GM19438 (cell line): Measurements from ENCODE around the gene VSIG8.

ENCODE experiments used
- ATAC-seq: cut with Tn5 transposase; IDR thresholded peaks from one replicate; pipeline ENCODE4 v1.9.1; 2021; ENCODE audit warnings: low read depth; ENCODE audit not compliant: unreplicated experiment

VSIG8 gene

DNA sequence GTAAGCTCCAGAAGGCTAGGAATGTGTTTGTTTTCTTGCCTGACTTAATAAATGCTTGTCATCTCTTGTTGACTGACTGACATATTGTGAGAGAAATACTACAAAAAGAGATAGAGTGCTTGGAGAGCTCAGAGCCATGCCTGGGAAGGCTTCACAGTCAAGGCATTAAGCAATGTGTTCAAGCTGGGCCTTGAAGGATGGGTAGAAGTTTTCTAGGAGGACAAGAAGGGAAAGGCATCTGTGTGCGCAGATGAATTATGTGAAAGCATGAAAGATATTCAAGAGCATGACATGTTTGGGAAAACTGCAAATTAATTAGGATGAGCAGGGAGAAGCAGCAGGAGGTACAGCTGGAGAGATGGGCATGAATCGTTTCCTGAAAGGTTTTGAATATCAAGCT is 30.1 kb downstream of the VSIG8 start:
- no peak for ATAC-seq

DNA sequence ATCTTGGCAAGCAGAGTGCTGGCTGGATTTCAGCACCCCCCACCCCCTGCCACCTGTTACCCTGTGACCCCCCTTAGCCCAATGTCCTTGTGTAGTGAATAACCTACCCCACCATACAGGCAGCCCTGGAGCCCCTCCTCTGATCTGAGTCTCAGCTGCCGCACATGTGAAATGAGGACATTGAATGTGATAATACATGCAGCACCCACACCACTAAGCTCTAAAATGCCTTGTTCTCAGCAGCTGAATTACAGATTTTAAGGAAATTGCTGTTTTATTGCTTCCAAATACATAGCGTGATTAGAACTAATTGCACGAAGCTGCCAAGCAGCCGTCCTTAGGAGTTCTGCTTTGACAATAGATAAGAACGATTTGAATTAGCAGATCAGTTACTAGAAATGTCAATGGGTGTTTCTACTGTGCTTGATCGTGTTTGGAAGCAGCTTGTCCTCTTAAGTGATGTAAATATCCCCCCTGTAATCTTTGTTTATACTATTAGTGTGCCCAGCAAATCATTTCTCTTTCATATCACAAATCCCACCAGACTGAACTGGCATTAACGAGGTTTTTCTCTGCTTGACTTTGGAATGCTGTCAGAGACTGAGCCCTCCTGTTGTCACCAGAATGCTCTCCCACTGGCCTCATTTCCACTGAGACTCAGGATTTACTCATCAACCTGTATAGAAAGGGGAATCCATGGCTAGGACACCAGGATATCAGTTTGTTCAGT is 30.9 kb downstream of the VSIG8 start:
- ATAC-seq, result no peak

DNA sequence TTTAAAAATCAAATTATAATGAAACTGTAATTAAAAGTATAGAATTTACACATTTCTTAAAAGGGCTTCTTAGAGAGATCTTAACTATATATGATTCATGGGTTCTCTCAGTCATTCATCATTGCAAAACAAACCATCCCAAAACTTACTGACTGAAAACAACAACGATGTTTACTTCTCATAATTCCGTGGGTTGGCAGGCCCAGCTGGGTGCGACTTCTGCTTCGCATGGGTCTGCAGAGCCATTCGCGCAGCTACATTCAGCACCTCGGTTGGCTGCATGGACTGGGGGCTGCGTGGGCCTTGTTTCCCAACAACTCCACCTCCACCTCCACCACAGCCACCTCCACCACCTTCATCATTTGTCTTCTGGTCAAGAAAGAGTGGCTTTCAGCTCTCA is 31.7 kb downstream of the VSIG8 start:
- ATAC-seq, result no peak

DNA sequence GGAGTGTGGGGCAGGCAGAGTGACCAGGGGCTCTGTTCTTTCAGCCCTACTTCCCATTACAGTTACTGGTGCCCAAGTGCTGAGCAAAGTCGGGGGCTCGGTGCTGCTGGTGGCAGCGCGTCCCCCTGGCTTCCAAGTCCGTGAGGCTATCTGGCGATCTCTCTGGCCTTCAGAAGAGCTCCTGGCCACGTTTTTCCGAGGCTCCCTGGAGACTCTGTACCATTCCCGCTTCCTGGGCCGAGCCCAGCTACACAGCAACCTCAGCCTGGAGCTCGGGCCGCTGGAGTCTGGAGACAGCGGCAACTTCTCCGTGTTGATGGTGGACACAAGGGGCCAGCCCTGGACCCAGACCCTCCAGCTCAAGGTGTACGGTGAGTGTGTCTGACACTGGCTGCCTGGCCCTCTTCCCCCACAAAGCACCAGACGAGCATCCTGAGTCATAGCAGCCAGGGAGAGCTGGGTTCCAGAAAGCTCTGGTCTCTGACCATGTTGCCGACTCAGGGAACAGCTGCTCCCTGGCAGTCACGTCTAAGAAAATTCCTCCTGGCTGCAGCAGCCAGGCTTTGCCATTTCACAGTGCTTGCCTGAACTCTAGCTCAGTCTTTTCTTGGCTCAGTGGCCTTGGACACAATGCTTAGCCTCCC is 32.5 kb downstream of the VSIG8 start:
- no peak for ATAC-seq

DNA sequence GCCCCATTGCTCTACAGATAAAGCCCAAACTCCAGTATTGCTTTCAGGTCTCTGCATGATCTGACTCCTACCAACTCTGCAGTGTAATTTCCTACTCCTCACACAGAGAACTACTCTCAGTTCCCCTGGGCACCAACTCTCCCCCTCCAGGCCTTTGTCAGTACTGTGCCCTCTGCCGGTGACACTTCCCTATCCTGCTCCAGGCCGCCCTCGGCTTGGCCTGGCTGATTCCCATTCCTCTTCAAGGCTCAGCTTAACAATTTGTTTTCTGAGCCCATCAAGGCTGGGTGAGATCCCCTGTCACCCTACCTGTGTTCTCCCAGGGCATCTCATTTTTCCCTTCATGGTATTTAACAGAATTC is 33.2 kb downstream of the VSIG8 start:
- no peak for ATAC-seq

DNA sequence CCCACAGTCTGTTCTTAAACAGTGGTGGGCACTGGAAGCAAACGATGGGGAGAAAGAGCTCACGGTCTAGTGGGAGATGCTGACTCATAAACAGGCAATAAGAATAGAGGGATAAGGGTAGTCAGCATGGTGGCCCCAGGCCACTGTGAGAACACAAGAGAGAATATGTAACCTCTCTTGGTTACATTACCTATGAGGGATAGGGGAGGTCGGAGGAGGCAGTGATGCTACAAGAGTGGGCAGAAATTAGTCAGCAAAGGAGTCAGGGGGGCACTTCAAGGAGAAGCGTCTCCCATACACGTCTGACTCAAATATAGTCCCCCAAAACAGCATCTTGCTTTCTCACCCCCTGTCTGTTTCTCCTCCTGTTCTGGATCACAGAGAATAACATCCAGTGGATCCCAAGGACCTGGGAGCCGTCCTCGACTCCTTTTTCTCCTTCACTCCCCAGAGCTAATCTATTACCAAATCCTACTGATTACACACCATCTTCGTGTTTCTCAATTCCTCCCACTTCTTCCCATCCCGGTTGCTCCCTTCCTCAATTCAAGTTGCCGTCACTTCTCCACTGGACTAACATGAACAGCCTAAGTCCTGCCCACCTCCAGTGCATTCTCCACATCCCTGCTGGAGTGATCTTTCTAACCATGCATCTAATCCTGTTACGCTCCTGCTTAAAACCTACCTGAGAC is 33.7 kb downstream of the VSIG8 start:
- no peak for ATAC-seq

DNA sequence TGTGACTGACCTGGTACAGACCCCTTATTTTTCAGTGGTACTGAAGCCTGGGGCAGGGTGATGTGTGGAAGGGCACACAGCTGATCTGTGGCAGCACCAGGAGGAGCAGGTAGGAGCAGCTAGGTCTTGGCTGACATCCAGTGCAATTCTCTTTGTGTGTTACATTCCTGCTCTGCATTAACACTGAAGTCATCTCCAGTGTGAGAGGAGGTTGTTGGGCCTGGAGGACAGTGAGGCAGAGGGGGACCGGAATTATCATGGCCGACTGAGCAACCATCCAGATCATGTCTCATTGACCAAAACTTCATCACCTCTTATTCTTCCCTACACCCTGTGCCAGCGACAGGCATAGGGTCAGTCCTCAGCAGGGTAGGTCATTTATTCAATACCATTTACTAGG is 34.3 kb downstream of the VSIG8 start:
- no peak for ATAC-seq

DNA sequence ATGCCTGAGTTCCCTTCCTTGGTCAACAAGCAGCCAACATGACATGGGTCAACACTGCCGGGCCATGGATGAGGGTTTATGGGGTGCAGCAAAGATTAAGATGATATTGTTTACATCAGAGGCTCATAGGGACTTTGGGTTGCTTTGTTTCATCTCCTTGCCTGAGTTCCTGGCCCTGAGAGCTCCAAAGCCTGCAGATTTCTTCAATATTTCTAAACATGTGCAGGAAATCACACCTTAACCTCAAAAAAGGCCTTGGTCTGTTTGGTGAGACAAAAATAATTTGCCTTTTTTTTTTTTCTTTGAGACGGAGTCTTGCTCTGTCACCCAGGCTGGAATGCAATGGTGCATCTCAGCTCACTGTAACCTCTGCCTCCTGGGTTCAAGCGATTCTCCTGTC is 34.9 kb downstream of the VSIG8 start:
- ATAC-seq, result no peak

DNA sequence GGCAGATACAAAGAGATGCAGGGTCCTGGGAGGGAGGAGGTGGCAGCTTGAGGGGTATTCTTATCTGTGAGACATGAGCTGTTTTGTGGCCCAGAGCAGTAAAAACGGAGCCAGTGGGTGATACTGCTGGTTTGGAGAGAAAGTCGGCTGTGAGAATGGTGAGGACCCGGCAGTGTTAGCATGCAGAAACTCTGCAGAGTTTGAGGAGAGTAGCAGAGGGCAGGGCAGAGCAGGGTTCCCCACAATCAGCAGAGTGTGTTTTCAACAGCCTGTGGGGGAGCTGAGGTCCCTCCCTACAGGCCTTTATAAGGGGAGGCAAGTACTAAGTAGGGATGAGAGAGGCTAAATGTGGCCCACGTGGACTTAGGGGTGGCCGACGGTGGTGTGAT is 35.4 kb downstream of the VSIG8 start:
- ATAC-seq, result no peak

DNA sequence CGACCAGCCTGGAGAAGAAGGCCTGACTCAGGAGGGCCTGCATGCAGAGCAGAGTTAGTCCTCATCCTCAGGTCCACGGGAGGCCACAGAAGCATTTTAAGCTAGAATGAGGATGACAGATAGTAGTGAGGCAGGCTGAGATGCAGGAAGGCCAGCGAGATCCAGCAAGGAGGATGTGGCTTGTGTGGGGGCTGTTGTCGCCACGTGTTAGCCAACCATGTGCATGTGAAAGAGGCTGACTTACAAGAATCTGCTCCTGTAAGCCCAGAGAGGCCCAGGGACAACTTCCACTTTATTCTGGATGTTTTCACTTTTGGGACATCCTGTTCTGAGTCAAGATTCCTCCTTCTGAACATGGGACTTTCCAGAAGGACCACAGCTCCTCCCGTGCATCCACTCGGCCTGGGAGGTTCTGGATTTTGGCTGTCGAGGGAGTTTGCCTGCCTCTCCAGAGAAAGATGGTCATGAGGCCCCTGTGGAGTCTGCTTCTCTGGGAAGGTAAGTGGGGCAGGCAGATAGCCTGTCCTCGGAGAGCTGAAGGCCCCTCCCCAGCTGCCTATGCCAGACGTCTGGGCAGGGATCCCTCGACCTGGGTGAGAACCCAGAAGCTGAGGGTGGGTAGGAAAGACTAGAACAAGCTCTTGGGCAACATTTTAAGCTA is 35.9 kb downstream of the VSIG8 start, which contains the start of gene SLAMF8:
SLAMF8 (plus strand) TSS at position 433 of the 661 bp plus-strand sequence; CDS start at position 459, 26 bp downstream.
- no peak for ATAC-seq

DNA sequence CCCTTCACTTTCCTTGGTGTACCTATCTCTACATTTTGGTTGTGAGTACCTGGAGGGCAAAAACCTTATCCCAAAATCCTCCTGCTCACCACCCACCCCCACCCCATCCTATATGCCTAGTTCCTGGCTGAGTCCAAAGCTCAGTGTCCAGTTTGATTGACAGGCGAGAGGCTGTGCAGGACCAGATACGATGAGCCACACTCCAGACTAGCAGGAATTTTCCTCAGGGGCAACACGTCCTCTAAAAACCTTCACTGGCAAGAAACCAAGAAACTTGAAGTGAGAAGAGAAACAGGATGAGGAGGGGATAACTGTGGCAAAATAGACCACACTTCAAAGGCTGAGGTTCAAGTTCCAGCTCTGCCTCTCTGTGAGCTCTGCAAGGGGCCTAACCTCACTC is 36.9 kb downstream of the VSIG8 start:
- no peak for ATAC-seq

DNA sequence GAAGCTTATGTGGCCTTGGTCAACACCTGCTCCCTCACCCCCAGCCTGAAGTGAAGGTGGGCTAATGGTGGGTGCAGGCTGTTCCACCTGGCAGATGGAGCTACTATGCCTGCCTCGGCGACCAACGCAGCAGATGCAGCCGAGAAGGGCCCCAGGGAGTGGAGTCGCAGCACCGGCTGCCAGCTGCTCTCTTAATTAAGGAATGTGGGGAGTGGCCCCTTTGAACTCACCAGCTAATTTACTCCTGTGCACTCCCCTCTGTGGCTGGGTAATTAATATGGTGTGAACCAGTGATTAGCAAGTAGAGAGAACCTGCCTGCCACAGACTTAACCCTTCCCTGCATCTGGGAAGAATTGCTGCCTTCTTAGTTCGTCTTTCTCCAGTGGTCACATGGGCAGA is 39.1 kb downstream of the VSIG8 start:
- no peak for ATAC-seq

DNA sequence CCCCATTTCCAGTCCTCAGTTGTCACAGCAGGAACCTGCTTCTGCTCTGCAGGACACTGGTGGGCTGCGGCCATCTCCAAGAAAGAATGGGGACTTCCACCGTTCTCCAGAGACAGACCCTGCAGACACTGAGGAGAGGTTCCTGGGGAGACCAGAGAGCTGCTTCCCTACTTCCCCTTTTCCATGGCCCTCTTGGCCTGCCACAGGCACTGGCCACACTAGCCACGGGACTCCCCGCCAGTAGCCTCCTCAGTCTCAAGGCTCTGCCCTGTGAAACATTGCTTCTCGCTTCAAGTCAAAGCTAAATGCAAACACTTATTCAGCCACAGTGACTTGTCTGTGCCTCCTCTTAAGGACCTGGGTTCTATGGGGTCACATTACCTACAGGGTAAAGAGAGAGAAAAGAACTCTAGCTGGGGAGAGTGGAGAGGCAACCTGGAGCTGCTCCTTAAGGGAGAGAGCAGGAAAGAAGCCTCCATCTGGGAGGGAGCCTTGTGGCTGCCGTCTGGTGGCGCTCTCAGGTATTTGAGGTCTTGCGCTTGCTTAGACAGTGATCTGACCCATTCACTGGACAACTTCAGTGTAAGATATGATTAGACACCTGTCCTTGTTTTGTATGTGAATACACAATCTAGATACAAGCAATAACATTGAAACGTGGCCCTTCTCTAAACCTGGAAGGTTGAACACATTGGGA is 41.1 kb downstream of the VSIG8 start:
- ATAC-seq, result no peak

DNA sequence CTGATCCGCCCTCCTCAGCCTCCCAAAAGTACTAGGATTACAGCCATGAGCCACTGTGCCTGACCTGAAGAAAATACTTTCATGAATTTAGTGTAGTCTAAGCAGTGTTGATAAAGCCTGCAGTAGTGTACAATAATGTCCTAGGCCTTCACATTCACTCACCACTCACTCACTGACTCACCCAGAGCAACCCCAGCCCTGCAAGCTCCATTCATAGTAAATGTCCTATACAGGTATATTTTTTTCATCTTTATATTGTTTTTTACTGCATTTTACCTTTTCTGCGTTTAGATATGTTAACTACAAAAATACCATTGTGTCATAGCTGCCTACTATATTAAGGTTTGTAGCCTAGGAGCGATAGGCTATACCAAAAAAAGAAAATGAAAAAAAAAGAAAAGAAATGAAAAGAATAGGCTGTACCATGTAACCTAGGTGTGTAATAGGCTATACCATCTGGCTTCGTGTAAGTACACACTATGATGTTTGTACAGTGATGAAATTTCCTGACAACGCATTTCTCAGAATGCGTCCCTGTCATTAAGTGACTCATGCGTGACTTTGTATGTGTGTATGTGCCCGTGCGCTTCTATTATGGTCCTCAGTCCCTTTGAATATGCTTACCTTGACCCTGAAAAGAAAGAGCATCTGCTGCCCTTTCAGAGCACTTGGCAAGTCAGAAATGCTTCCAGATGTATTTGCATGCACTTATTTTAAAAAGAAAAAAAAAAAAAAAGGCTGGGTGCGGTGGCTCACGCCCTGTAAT is 45.0 kb downstream of the VSIG8 start:
- ATAC-seq, result no peak

DNA sequence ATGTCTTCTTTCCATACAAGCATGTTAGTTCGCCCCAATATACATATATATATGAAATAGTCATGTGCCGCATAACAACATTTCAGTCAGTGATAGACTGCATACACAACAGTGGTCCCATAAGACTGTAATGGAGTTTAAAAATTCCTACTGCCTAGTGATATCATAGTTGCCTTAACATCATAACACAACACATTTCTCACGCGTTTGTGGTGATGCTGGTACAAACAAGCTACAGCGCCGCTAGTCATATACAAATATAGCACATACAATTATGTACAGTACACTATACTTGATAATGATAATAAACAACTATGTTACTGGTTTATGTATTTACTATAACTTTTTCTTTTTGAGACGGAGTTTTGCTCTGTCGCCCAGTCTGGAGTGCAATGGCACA is 46.5 kb downstream of the VSIG8 start:
- ATAC-seq, result no peak

DNA sequence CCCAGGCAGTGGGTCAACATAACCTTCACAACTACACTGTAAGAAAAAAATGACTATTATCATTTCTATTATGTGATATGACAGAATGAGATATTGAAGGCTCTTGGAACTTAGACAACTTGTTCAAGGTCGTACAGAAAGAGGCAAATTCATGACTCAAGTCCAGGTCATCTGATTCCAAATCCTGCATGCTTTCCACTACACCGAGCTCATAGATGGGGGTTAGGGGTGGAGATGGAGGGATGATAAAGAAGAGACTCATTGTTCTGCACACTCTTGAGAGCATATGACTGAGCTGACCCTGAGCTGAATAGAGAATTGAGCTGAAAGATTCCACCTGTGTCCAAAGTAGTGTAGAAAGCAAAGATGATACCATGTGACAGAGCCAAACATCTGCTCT is 57.5 kb downstream of the VSIG8 start:
- ATAC-seq, result no peak
